EL (cell line): ENCODE data around the gene RASGRF2.

ENCODE experiments used
- DNase-seq: peaks from one replicate; pipeline ENCODE4 v3.0.0-alpha.2; 2016

Gene RASGRF2

DNA sequence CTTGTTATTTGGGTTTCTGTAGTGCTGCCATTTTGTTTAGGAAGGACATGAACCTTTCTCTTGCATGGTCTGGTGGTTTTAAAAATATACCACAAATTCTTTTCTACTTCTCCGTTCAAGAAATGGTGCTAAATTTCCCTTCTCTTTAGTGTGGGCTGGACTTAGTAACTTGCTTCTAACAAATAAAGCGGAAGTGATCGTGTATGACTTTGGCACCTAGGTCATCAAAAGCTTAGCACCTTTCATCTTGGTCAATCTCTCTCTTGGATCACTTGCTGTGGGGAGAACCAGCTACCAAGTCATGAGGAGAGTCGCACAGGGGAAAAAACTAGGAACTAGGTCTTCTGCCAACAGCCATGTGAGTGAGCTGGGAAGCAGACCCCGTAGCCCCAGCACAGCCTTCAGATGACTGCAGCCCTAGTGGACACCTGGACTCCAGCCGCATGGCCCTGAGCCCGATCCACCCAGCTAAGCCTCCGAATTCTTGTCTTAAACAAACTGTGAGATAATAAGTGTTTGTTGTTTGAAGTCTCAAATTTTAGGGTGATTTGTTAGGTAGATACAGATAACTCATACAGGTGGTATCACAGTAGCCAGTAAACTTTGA is 185.3 kb downstream of the RASGRF2 start:
- no peak for DNase-seq

GRCh38 chr5:81146031-81146430 is 185.9 kb downstream of the RASGRF2 start:
- DNase-seq: no peak

- no peak for DNase-seq
Observed at GRCh38 chr5:81147011-81147885, 187.1 kb downstream of the RASGRF2 start.

DNA sequence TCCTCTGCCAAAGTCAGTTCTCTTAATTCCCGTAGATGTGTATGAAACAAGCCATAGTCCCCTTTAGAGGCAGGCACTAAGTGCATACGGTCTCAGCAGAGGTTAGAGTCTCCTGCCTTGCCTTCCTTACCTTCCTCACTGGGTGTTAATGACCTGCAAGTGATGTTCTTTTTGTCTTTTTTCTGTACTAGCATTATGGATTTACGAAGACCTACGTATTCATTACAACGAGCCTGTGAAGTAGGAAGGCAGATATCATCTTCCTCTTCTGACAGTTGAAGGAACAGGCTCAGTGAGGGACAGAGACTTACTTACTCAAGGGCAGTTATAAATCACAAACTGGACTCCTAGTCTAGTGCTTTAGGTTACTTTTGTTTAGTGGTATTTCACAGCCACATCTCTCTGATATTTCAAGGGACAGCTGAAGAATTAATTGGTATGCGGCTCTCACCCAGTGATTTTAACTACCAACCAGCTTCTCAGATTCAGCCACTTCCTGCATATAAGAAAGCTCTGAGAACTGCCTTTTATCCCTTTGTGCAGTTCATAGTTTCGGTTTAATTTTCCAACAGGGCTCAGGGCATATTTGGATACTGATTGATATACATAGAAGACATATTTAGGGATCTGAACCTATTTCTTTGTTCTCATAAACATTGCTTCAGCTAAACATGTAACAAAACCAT is 187.9 kb downstream of the RASGRF2 start:
- DNase-seq: no peak

- peak; percentile 60 for DNase-seq
Observed at GRCh38 chr5:81151546-81151945, 191.4 kb downstream of the RASGRF2 start.

GRCh38 chr5:81154725-81155124 is 194.6 kb downstream of the RASGRF2 start:
- DNase-seq: no peak

DNA sequence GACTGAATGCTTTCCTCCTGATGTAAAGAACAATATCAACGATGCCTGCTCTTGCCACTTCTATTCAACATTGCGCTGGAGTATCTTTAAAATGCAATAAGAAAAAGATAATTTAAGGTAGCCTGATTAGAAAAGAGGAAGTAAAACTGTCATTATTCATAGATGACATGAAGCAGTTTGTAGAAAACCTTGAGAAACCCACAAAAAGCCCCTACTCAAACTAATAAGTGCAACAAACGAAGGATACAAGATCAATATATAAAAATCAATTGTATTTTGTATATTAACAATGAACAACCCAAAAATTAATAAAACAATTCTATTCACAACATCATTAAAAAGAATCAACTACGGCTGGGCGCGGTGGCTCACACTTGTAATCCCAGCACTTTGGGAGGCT is 196.6 kb downstream of the RASGRF2 start:
- DNase-seq: no peak

DNA sequence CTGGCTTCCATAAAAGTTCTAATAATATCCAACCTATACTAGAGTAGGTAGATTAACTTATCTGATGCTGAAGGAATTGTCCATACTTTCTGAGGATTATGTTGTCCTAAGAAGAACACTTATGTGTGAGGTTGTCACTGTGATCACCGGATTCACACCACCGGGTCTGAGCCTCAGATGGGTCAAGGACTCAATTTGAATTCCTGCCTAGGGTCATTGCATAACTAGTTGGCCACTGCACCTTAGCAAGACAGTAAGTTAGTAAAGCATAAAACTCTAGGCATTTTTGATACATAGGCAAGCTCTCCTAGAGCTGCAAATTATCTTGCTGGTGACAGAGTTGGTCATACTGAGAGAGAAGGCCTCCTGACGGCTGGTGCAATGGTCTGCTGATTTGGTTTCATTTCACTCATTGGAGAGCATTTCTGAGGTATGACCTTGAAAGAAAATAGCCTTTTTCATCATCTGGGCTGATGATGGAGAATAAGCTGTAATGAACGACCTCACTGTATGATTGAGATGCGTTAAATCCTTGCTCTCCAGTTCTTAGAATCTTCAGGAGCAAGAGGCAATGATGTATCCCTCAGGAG is 200.9 kb downstream of the RASGRF2 start:
- DNase-seq: no peak

- DNase-seq: no peak
Observed at GRCh38 chr5:81162501-81162900, 202.3 kb downstream of the RASGRF2 start.

- no peak for DNase-seq
Observed at GRCh38 chr5:81163651-81164050, 203.5 kb downstream of the RASGRF2 start.

GRCh38 chr5:81164476-81164875 is 204.3 kb downstream of the RASGRF2 start:
- DNase-seq: no peak

DNA sequence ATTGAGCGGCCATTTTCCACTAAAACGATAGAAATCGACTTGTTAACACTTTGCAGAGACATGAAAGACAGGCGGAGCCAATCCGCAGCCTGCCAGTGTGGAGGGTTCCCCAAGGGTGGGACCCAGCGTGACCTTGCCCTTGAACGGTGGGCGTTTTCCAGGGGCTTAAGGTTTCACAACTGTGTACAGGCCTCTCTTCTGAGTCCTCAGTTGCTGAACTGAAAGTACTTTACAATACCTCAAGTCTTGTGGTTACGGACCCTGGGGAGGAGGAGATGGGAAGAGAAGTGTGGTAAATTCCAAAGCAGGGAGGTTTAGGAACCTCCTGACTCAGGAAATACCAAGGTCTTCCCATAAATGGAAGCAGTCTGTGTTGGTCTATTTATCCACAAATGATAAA is 204.8 kb downstream of the RASGRF2 start:
- DNase-seq: peak; percentile 19

DNA sequence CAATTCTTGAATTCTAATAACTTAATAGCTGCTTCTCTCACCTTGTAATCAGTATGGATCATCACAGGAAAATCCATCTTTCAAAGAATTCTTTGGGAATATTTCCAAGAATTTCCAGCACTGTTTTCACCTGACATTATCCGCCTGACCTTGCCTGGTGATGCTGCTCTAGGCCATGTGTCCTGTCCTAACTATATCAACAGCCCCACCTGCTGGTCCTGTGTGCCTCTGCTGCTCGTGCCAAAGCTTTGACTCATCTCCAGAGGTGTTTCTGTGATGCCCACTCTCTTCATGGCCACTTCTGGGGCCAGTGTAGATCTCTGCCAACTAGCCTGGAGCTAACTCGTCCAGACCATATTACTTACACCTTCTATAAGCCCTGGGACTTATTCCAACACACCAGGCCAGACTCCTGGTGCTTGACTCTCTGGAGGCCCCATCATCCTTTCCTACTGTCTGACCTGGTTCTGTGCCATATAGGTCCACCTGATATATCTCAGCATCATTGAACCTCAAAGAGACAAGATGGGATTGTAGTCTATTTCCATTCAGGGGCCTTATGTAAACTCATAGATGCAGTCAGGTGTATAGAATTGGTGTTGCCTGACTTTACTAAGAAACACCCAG is 205.4 kb downstream of the RASGRF2 start:
- peak; percentile 71 for DNase-seq

GRCh38 chr5:81166430-81166829 is 206.3 kb downstream of the RASGRF2 start:
- no peak for DNase-seq

DNA sequence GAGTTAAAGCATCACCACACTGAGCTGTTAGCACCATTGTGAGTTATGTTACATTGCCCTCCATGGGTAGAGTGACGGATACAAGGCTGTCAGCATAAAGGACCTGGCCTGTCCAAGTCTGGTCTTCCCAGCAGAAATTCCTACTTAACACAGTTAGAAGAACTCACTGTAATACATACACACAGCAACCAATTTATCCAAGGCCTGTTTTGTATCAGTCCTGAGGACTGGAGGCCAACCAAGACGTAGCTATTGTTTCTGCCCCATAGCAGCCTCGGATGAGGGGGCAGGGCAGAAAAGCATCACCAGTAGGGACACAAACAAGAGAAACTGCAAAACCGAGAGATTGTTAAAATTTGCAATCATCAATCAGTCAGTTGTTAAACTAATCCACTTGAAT is 206.9 kb downstream of the RASGRF2 start:
- DNase-seq: no peak

- no peak for DNase-seq
Observed at GRCh38 chr5:81167544-81167943, 207.4 kb downstream of the RASGRF2 start.

DNA sequence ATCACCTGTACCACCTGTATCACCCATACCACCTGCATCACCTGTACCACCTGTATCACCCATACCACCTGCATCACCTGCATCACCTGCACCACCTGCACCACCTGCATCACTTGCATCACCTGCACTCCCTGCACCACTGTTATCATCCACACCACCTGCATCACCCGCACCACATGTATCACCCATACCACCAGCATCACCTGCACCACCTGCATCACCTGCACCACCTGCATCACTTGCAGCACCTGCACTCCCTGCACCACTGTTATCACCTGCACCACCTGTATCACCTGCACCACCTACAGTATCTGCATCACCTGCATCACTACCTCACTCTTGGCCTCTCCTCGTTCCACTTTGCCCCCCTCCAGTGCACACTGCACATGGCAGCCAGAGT is 209.8 kb downstream of the RASGRF2 start:
- no peak for DNase-seq

DNA sequence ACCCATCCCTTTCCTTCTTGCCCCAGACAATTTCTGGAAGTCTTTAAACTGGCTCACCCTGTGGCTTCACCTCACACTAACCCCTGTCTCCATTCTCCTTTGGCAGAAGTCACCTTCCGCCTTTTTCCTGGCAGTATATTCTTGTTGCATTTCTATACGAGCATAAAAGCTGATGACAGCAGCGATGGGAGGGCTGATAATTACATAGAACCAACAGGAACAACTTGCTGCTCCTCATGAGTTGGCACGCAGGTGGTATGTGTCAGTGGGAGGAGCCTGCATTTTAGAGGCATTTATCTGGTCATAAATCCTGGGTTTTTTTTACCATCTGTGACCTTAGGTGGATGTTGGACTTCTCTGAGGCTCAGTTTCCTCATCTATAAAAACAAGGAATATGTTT is 211.6 kb downstream of the RASGRF2 start:
- DNase-seq: no peak

DNA sequence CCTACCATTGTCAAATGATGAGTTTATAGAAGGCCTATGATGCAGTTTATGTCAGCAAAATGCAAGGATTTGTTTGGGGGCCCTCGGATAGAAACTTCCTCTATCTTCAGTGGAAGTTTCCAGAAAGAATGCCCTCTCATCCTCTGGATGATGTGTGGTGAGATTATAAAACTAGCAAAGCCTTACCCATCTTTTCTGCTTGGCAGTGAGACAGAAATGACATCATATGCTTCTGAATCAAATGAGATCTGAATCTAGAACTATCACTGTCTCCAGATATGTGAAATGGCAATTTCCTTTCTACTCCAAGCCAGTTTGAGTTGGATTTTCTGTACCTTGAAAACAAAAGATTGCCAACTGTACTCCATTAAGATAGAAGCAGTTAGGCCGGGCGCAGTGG is 212.5 kb downstream of the RASGRF2 start:
- no peak for DNase-seq

GRCh38 chr5:81177061-81177460 is 216.9 kb downstream of the RASGRF2 start:
- no peak for DNase-seq

DNA sequence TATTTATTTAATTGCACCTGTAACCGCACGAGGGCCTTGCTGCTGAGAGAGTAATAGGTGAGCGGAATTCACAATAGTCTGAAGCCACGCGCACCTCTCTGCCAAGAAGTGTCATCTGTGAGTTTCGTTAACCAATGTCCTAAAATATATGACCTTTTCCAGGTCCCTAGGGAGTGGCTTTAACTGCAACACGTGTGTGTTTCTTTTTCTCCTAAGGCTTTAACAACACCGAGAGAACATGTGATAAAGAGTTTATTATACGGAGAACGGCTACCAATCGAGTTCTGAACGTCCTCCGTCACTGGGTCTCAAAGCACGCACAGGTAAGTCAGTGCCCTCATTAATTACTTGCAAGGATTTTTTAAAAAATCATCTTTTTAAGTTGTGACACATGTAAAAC is 219.8 kb downstream of the RASGRF2 start:
- DNase-seq: no peak

- no peak for DNase-seq
Observed at GRCh38 chr5:81180780-81181460, 220.8 kb downstream of the RASGRF2 start.
